Breast epithelium (tissue), 3 donors: Measurements from ENCODE around the gene ZNF700.

Experiments
- POLR2AphosphoS5 ChIP-seq, 3 donors: sonication (generic); formaldehyde crosslinking; IDR thresholded peaks; one replicate each; pipeline ENCODE4 v1.6.1; 2017; ENCODE audit warnings: antibody characterized with exemption in 3 of 3
- TF ChIP-seq, protein P1 (sequence below), 3 donors: fragments of 450-650 bp; IDR thresholded peaks; one replicate each; pipeline ENCODE4 v1.5.1; 2016 to 2017; ENCODE audit warnings: antibody characterized with exemption in 3 of 3, mild to moderate bottlenecking in 3 of 3, moderate library complexity in 3 of 3

DNA sequence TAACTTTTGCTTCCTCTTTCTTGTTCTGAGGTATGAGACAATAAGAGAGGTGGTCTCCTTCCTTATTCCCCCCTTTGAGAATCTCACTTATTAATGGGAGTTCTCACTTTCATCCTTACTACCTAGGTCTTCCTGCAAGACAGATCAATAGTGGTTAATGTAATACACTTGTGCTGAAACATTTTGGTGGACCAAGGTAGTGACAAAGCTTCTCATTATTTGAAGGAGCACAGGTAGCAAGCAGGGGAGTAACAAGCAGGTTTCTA lies 17.9 kb downstream of the ZNF700 start:
- no peak for TF ChIP-seq POLR2AphosphoS5 (IDR thresholded peaks at IDR 0.05)
- TF ChIP-seq, protein P1, sequence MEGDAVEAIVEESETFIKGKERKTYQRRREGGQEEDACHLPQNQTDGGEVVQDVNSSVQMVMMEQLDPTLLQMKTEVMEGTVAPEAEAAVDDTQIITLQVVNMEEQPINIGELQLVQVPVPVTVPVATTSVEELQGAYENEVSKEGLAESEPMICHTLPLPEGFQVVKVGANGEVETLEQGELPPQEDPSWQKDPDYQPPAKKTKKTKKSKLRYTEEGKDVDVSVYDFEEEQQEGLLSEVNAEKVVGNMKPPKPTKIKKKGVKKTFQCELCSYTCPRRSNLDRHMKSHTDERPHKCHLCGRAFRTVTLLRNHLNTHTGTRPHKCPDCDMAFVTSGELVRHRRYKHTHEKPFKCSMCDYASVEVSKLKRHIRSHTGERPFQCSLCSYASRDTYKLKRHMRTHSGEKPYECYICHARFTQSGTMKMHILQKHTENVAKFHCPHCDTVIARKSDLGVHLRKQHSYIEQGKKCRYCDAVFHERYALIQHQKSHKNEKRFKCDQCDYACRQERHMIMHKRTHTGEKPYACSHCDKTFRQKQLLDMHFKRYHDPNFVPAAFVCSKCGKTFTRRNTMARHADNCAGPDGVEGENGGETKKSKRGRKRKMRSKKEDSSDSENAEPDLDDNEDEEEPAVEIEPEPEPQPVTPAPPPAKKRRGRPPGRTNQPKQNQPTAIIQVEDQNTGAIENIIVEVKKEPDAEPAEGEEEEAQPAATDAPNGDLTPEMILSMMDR (IDR thresholded peaks at IDR 0.05) = no peak
